ENCODE measurements around the gene ZC3H14. TPM values are rescaled to one million over a fixed set of nuclear protein-coding genes. Genes with fewer than 3 reads are reported as not detected.

The ZC3H14 gene
- total RNA-seq, 1 donor from 2014 or later = 44.1 TPM

DNA sequence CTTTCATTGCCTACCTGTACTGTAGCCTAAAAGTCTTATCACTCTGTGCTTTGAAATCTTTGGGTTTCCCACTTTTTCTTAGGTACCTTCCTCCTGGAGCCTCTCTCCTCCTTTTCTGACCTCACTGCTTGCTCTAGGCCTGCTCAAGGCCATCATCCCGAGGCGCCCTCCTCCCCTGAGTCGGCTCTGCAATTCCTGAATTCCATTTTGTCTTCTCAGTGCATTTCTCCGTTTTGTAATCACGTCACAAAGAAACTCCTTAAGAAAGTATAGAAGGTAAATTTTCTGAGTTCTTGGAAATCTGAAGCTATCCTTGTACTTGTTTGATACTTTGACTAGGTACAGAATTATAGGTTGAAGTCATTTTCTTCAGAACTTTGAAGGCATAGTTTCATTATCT lies 25.2 kb downstream of the ZC3H14 start:
- DNase-seq = no peak
- TF ChIP-seq, protein P1, sequence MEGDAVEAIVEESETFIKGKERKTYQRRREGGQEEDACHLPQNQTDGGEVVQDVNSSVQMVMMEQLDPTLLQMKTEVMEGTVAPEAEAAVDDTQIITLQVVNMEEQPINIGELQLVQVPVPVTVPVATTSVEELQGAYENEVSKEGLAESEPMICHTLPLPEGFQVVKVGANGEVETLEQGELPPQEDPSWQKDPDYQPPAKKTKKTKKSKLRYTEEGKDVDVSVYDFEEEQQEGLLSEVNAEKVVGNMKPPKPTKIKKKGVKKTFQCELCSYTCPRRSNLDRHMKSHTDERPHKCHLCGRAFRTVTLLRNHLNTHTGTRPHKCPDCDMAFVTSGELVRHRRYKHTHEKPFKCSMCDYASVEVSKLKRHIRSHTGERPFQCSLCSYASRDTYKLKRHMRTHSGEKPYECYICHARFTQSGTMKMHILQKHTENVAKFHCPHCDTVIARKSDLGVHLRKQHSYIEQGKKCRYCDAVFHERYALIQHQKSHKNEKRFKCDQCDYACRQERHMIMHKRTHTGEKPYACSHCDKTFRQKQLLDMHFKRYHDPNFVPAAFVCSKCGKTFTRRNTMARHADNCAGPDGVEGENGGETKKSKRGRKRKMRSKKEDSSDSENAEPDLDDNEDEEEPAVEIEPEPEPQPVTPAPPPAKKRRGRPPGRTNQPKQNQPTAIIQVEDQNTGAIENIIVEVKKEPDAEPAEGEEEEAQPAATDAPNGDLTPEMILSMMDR (IDR thresholded peaks at IDR 0.05; ENCODE audit: borderline replicate concordance) = no peak
- Histone ChIP-seq H3K27me3 (ENCODE audit: low read depth) (no peaks in the 10 kb centered on the region), H3K27ac (replicated peaks) (no peak overlapping the region), H3K36me3 (peaks cover 70% of the 10 kb centered on the region), H3K4me1 (peaks cover 6% of the 10 kb centered on the region), H3K9me3 (replicated peaks) (no peaks in the 10 kb centered on the region), H3K4me3 (no peak overlapping the region)
- intact Hi-C loops (cut with micrococcal nuclease) = no loop called here

DNA sequence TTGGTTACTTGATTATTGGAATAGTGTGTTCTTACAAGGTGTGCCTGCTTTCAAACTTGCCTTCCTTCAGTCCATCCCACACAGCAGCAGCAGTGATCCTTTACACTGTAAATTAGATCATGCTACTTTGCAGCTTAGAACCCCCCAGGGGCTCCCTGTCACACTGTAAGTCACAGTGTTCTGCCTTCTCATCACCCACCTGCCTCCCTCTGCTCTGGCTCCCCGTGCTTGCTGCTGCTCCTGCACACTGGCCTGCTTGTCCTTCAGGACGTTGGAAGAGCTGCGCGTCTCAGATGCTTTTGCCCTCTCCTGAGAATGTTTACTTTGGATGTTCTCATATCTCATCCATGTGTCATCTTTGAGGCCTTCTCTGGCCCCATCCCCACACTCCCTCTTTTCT lies 27.3 kb downstream of the ZC3H14 start:
- TF ChIP-seq, protein P1 (IDR thresholded peaks at IDR 0.05; ENCODE audit: borderline replicate concordance) = no peak
- H3K9me3 ChIP-seq (replicated peaks) = no peaks in the 10 kb centered on the region
- intact Hi-C loops (cut with micrococcal nuclease) = no loop called here
- no peak overlapping the region for H3K4me3 ChIP-seq
- no peaks in the 10 kb centered on the region for H3K4me1 ChIP-seq
- H3K27ac ChIP-seq (replicated peaks) = no peak overlapping the region
- H3K36me3 ChIP-seq = peaks cover 62% of the 10 kb centered on the region
- DNase-seq = no peak
- H3K27me3 ChIP-seq (ENCODE audit: low read depth) = no peaks in the 10 kb centered on the region

DNA sequence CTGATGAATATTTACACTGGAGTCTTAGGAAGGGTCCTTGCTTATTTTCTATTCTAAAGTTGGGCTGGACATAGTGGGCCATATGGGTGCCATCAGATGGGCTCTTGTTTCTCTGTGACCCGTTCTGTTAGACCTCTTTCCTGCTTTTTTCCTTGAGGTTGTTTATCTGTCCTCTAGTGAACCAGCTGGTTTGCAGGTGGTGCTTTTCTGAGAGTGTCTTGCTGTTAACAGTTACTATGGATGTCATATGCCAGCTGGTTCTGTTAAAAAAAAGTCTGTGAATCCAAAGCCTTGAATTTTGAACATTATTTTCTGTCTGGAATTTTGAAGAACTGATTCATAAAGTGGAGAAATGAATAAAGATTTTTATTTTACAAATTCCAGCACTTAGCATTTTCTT lies 29.2 kb downstream of the ZC3H14 start:
- DNase-seq = no peak
- no peaks in the 10 kb centered on the region for H3K4me1 ChIP-seq
- H3K9me3 ChIP-seq (replicated peaks) = no peaks in the 10 kb centered on the region
- peaks cover 52% of the 10 kb centered on the region for H3K36me3 ChIP-seq
- H3K4me3 ChIP-seq = no peak overlapping the region
- no peak overlapping the region for H3K27ac ChIP-seq (replicated peaks)
- intact Hi-C loops (cut with micrococcal nuclease) = no loop called here
- TF ChIP-seq, protein P1 (IDR thresholded peaks at IDR 0.05; ENCODE audit: borderline replicate concordance) = no peak
- no peaks in the 10 kb centered on the region for H3K27me3 ChIP-seq (ENCODE audit: low read depth)

DNA sequence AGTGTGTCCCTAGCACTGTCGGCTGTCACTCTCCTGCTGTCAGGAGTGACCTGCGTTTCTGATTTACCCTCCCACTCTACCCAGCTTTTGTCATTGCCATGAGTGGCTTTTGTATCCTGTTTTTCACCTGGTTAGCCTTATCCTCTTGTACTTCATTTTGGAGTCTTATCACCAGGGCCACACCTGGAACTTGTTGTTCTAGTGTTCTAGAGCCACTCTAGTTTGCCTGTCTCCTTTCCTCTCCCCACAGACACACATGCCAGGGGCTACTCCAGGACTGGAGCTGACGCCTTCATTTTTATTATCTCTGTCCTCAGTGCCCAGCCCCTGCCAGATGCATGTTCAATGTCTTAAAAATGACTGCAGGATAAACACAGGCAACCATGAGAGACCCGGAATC lies 34.2 kb downstream of the ZC3H14 start:
- no peak overlapping the region for H3K4me3 ChIP-seq
- intact Hi-C loops (cut with micrococcal nuclease) = no loop called here
- H3K4me1 ChIP-seq = no peaks in the 10 kb centered on the region
- TF ChIP-seq, protein P1 (IDR thresholded peaks at IDR 0.05; ENCODE audit: borderline replicate concordance) = no peak
- no peak for DNase-seq
- no peaks in the 10 kb centered on the region for H3K27me3 ChIP-seq (ENCODE audit: low read depth)
- H3K36me3 ChIP-seq = peaks cover 58% of the 10 kb centered on the region
- H3K27ac ChIP-seq (replicated peaks) = no peak overlapping the region
- H3K9me3 ChIP-seq (replicated peaks) = no peaks in the 10 kb centered on the region

DNA sequence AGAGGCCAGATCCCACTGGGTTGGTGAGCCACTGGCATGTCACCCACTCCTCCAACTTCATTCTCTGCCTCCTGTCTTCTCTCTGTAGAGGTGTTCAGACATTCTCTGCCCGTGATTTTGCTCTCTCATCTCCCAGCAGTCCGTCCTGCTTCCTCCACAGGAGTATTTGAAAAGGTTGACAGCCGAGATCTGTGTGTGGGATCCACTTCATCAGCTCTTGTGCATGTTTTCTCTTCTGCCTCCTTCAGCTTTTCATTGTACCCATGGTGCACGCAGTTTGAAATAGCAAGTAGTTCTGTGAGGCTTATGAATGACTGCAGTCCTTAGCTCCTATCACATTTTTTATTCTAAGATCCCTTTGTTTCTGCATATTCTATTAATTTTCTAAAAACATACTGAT lies 34.8 kb downstream of the ZC3H14 start:
- H3K27ac ChIP-seq (replicated peaks) = no peak overlapping the region
- peaks cover 63% of the 10 kb centered on the region for H3K36me3 ChIP-seq
- H3K4me1 ChIP-seq = no peaks in the 10 kb centered on the region
- intact Hi-C loops (cut with micrococcal nuclease) = no loop called here
- TF ChIP-seq, protein P1 (IDR thresholded peaks at IDR 0.05; ENCODE audit: borderline replicate concordance) = no peak
- DNase-seq = no peak
- H3K9me3 ChIP-seq (replicated peaks) = no peaks in the 10 kb centered on the region
- H3K4me3 ChIP-seq = no peak overlapping the region
- H3K27me3 ChIP-seq (ENCODE audit: low read depth) = no peaks in the 10 kb centered on the region
